Kidney tubule cell (primary cell): ENCODE data around the gene TMEM179.
"Not testable (repeated sequence)": the region's sequence is repeated elsewhere in the genome, so short reads cannot be mapped to it uniquely, and the experiment has no call there.

Experiments
- DNase-seq: peaks from one replicate; pipeline ENCODE4 v3.0.0-alpha.2; 2018; ENCODE audit warnings: low spot score

Gene TMEM179

GRCh38 chr14:104604458-104605449 lies at the start of gene TMEM179:
TSS of gene TMEM179 (minus strand) at chr14:104604772. CDS start at chr14:104604741, 31 bp downstream.
- DNase-seq, result peak; percentile 18

DNA sequence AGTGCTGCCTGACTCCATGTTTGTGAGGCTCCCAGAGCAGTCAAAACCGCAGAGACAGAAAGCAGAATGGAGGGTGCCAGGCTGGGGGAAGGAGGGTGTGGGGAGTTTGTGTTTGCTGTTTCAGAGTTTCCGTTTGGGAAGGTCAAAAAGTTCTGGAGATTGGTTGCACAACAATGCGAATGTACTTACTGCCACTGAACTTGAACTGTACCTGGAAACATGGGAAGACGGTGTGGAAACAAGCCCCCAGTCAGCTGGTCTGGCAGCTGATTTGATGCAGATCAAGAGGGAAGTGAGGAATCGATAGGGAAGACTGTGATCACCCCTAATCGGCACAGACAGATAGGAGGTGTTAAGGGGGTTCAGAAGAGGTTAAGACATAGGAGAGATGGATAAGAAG lies 49.5 kb upstream of the TMEM179 start:
- DNase-seq, result no peak

- not testable (repeated sequence) for DNase-seq
Measured at GRCh38 chr14:104653130-104653920, 48.8 kb upstream of the TMEM179 start.

DNA sequence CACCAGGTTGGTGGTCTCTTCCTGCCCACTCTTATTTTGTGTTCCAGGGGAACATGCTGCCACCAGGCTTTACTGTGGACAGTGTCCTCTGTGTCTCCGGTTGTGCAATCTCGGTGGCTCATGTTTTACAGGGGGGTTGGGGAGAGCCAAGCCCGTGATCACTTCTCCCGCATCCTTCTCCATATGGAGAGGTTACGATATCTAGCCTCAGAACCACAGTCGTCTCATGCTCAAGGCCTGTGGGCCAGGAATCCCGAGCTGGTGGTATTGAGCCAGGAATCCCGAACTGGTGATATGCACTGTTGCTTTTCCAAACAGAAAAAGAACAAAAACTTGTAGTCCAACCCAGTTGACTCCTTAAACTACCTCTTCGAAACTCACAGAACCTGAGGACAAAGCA lies 47.8 kb upstream of the TMEM179 start:
- DNase-seq, result no peak

DNA sequence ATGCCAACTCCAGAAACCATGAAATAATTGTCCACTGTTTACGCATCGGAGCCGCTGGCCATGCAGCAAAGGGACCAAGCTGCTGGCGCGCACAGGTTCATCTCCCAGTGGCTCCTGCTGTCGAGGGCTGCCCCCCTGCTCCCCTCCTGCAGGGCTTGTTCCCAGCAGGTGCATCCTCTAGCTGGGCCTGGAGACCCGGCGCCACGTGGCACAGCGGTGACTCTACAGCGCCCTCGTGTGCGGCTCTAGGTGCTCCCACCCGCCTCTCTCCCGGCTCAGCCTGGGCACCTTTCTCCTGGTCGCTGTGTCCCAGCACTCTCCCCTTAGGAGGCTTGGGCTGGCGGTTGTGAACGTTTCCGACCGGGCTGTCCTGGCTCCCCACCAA lies 47.3 kb upstream of the TMEM179 start:
- DNase-seq, result no peak

- no peak for DNase-seq
Measured at GRCh38 chr14:104650981-104651875, 46.7 kb upstream of the TMEM179 start.

GRCh38 chr14:104650057-104650980 lies 45.7 kb upstream of the TMEM179 start:
- peak; percentile 50 for DNase-seq

DNA sequence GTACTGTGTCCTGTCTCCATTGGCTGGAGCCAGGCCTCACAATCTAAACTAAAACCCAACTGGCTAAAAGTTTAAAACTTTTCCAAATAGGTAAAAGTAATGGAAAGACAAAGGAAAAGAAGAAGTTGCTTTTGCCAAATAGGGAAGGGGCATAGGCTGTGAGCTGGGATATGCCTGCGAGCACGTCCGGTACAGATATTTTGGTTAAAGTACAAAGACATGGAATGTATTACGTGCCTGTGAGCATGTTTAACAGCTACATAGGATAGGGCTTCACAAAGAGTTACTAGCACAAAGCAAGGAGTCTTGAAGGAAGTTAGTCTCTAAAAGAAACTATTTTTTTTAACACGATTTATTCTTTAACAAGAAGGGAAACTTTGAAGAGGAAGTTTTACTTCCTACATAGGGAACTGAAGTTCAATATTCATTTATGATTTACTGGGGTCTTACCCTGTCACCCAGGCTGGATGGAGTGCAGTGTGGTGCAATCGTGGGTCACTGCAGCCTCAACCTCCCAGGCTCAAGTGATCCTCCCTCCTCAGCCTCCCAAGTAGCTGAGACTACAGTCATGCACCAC lies 43.0 kb upstream of the TMEM179 start:
- DNase-seq, result no peak

DNA sequence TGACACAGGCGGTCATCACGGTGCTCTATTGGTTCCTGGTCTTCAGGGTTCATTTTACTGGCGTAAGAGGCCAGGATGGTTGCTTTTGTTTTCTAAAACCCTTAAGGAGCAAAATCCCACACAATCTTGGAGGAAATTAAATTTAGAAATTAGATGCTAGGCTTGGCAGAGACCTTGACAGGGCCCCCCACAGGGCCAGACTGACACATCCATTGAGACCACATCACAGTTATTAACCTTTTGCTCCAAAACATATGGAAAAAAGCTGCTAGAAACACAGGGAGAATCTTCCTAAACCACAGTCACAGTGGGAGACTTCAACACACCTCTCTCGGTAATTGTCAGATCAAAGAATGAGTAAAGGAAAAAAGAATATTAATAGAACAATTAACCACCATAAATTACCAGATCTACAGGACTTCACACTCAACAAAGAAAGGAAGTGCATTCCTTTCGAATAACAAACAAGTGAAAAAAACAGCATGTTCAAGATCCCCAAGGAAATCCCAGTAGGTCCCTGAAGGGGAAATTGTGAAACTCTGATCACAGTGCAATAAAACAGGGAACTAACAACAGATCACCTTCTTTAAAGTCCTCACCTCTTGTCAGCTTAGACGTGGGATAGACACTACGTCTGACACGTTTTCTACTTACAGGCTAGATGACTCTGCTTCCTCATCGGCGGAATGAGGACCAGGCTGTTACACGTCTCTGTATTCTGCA lies 40.2 kb upstream of the TMEM179 start:
- no peak for DNase-seq

DNA sequence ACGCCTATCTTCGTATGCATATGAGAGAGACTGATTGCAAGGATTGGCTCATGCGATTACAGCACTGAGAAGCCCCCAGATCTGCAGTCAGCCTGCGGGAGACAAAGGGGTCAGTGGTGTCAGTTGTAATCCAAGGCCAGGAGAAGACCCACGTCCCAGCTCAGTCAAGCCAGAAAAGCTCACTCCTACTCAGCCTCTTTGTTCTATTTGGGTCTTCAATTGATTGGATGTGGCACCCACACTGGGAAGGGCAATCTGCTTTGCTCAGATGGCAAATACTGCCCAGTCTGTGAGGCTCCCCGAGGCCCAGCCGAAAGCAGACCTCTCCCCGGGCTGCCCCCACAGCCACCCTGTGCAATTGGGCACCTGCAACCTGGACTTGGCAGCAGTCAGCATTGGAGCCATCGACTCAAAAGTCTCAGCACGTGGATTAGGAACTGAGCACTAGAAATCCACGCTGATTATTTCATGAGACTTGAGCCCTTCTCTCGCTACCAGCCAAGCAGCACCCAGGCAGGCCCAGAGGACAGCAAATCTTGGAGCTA lies 39.6 kb upstream of the TMEM179 start:
- DNase-seq, result no peak

- DNase-seq, result no peak
Measured at GRCh38 chr14:104643306-104643705, 38.7 kb upstream of the TMEM179 start.

DNA sequence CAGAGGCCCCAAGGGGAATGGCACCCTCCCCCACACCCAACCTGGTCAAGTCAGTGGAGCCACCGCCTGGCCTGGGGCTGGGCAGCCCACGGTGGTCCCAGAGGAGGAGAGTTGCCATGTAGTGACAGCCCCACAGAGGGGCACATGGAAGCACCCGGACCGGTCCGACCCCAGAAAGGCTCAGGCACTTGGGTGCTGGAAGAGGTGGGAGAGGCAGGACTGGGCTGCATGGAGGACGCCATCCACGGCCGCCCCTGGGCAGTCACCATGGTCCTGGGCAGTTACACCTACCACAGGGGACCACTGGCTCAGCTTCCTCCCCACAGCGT lies 37.9 kb upstream of the TMEM179 start:
- no peak for DNase-seq

GRCh38 chr14:104641753-104642539 lies 37.4 kb upstream of the TMEM179 start:
- DNase-seq, result no peak

DNA sequence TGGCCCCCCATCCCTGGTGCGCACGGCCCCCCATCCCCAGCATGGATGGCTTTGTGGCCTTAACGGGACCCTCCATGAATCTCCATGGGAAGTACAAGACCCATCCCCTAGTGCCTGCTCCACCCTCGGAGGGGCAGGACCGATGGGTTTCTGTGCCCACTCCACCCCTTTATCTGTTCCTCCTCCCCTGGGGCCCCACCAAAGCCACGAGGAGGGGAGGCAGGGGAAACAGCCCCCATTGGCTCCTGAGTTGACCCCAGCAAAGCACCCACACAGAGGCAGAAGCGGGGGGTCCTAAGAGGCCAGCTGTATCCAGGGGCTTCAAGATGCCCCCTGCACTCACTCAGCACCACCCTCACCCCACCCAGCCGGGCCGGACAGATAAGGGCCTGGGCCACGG lies 36.1 kb upstream of the TMEM179 start:
- DNase-seq, result no peak

GRCh38 chr14:104639885-104640548 lies 35.4 kb upstream of the TMEM179 start:
- DNase-seq, result peak; percentile 63

- DNase-seq, result no peak
Measured at GRCh38 chr14:104639471-104639870, 34.9 kb upstream of the TMEM179 start.

DNA sequence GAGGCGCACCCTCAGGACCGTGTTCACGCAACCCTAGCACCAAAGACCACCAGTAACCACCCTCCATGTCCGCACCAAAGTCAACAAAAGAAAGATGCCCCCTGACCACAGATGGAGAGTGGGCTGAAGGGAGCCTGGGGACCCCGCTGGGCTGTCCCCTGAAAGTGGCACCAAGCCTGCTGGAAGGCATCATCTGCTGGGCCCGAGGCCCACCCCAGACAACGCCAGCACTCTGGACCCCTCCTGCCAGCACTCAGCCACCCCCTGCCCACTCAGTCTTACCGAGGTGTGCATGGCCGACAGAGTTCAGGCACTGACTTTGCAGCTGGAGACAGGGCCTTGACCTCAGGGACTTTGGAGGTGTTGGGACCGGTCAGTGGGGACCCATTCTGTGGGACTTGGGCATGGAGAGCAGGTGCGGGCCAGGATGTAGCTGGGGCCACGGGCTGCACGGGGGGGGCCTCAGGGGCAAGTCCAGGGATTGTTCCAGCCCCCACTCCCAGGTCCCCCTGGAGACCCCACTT lies 34.4 kb upstream of the TMEM179 start:
- no peak for DNase-seq

DNA sequence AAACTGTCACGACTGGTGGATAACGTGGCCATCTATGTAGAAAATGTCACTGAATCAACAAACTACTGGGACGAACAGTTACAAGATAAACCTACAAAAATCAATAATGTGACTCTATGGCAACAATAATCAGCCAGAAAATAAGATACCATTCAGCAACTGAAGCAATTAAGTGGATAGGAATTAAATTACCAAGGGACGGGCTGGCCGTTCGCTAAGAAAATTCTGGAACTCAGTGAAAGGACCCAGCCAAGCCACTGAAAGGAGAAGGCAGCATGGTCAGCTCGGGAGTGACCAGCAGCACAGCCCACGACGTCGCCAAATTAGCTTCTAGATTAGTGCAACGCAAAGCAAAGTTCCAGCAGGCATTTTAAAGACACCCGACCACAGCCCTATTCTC lies 33.6 kb upstream of the TMEM179 start:
- no peak for DNase-seq
